GM21515 (cell line): ENCODE measurements around the gene ZKSCAN3.
"Not testable (repeated sequence)": the region's sequence is repeated elsewhere in the genome, so short reads cannot be mapped to it uniquely, and the experiment has no call there.

Experiments
- ATAC-seq: cut with Tn5 transposase; IDR thresholded peaks from one replicate; pipeline ENCODE4 v1.9.1; 2021; ENCODE audit not compliant: unreplicated experiment

ZKSCAN3 gene

GRCh38 chr6:28340310-28341095 is 9.2 kb upstream of the ZKSCAN3 start:
- no peak for ATAC-seq

DNA sequence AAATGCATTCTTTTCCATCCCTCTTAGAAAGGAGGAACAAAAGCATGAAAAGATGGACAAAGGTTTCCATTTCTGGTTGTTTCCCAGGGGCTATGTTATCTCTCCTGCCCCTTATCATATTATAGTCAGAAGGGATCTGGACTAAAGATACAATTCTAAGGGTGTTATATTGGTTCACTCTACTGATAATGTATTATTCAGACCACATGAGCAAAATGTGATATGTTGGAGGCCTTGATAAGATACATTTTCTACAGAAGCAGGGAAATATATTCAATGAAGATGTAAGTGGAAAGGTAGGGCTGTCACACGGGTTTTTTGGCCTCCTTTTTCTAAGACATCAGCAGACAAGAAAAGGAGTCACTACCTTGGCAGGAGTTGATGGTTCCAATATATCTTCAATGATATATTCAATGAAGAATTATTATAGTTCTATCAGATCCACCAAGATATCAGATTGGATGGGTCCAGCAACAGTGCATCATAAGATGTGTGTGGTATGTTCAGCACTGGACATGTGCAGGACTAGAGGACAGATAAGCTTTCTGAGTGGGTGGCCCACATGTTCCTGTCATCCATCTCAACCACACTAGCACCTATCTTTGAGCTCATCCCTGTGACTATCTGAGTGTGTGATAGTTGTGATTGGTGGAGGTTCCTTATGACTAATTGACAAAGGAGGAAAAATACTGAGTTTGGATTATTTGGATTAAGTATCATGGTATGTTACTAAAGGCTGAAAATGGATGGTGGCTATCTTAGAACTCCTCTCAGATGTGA is 5.7 kb upstream of the ZKSCAN3 start:
- ATAC-seq: no peak

- ATAC-seq: no peak
Measured at GRCh38 chr6:28345201-28345600, 4.5 kb upstream of the ZKSCAN3 start.

GRCh38 chr6:28347119-28347518 is 2.6 kb upstream of the ZKSCAN3 start:
- no peak for ATAC-seq

DNA sequence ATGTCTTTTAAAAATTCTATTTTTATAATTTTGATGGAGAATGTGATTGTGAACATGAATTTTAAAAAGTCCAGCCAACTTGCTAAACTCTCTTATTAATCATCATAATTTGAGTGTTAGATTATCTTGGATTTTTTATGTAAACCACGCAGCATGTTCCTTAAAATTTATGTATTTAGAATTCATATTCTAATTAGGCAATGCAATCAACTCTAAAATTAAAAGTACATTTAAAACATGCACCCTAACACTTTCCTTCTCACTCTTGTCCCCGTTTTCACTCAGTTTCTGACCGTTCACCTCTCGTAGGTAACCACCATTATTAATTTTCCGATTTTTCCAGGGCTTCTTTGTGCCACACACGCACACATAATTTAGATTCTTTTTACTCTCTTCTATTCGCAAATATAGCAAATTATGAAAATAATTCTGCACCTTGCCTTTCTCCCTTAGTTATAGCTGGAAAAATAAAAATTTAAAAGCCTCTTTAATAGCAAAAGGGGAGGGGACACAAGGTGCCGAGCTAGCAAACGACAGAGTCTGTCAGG is 329 bp upstream of the ZKSCAN3 start:
- no peak for ATAC-seq

- ATAC-seq: no peak
Measured at GRCh38 chr6:28351087-28351486, 1.3 kb downstream of the ZKSCAN3 start.

GRCh38 chr6:28351493-28351925 is 1.8 kb downstream of the ZKSCAN3 start:
- ATAC-seq: no peak

DNA sequence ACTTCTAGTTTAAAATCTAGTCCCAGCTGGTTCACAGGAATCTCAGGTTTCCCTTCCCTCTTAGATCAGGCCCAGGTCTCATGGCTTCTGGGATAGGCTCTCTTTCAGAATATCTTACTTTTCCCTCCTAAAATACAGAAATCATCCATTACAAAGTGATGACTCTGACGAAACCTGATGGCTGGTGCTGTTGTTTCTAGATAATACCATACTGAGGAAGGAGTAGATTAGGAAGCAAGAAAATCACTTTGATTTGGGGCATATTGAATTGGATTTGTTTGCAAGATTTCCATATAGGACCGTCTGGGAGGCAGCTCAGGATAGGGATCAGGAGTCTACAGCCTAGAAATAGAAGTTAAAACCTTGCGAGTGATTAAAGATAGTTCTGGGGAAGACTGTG is 3.6 kb downstream of the ZKSCAN3 start:
- no peak for ATAC-seq

GRCh38 chr6:28353981-28354676 is 4.4 kb downstream of the ZKSCAN3 start:
- no peak for ATAC-seq

GRCh38 chr6:28354688-28355554 is 5.2 kb downstream of the ZKSCAN3 start:
- ATAC-seq: no peak

- ATAC-seq: peak; percentile 64
Measured at GRCh38 chr6:28355743-28356665, 6.3 kb downstream of the ZKSCAN3 start.

- no peak for ATAC-seq
Measured at GRCh38 chr6:28356666-28357020, 6.9 kb downstream of the ZKSCAN3 start.

- no peak for ATAC-seq
Measured at GRCh38 chr6:28357036-28357435, 7.3 kb downstream of the ZKSCAN3 start.

GRCh38 chr6:28359562-28359961 is 9.8 kb downstream of the ZKSCAN3 start:
- not testable (repeated sequence) for ATAC-seq

- ATAC-seq: no peak
Measured at GRCh38 chr6:28360961-28361360, 11.2 kb downstream of the ZKSCAN3 start.

GRCh38 chr6:28365590-28365989 is 15.8 kb downstream of the ZKSCAN3 start:
- ATAC-seq: not testable (repeated sequence)

DNA sequence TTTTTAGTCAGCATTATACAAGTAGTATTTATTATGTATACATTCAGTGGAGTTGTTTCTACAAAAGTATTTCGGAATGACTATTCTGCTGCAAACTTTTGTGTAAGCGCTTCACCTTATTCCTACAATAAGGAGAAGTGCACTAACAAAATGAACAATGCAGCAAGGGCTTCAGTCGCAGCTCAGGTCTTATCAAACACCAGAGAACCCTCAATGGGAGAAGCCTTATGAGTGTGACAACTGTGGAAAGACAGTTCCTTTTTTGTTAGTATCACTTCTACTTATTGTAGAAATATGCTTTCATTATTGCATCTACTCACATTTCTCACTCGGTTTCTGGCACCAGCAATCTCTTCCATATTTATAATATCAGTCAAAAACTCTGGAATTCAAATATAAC is 18.8 kb downstream of the ZKSCAN3 start:
- peak; percentile 66 for ATAC-seq

GRCh38 chr6:28369463-28369862 is 19.7 kb downstream of the ZKSCAN3 start:
- no peak for ATAC-seq

GRCh38 chr6:28370440-28370839 is 20.7 kb downstream of the ZKSCAN3 start:
- ATAC-seq: no peak
